Measurements from ENCODE around the gene WTAP.

GRCh38 chr6:159778542-159779103, 51.3 kb downstream of the WTAP start:
- TF ChIP-seq CTCF (conservative IDR thresholded peaks at IDR 0.05) (no peak), EZH2 (IDR thresholded peaks at IDR 0.05; ENCODE audit: low read depth) (no peak)
